Temporal lobe (tissue), 1 donor: Measurements from ENCODE around the gene SEC14L6. TPM values are rescaled to one million over a fixed set of nuclear protein-coding genes. Genes with fewer than 3 reads are reported as not detected.

ENCODE experiments used
- total RNA-seq: library from RNA; depleted of rRNA; stranded (reverse); fragments of >200 nt; gene quantifications from one replicate; pipeline ENCODE4 v1.2.3, GENCODE V29; 2014

SEC14L6 gene
- total RNA-seq, 1 donor from 2014 or later: 0.49 TPM

Other genes with a start within 250 kb of the SEC14L6 start
- 9.3 TPM for gene TBC1D10A, start 219.8 kb downstream of the SEC14L6 start, total RNA-seq
- 18.2 TPM for gene SF3A1, start 189.8 kb downstream of the SEC14L6 start, total RNA-seq
- gene CCDC157, start 189.7 kb downstream of the SEC14L6 start, total RNA-seq: 3.4 TPM
- 13.8 TPM for gene RNF215, start 159.3 kb downstream of the SEC14L6 start, total RNA-seq
- gene SEC14L2, start 149.7 kb downstream of the SEC14L6 start, total RNA-seq: 3.9 TPM
- 0.98 TPM for gene MTFP1, start 121.0 kb downstream of the SEC14L6 start, total RNA-seq
- gene SEC14L3, start 74.7 kb downstream of the SEC14L6 start, total RNA-seq: not detected
- under 0.01 TPM for gene SEC14L4, start 41.0 kb downstream of the SEC14L6 start, total RNA-seq
- 0.74 TPM for gene GAL3ST1, start 27.9 kb upstream of the SEC14L6 start, total RNA-seq
- gene PES1, start 45.2 kb upstream of the SEC14L6 start, total RNA-seq: 37.6 TPM
- gene TCN2, start 60.4 kb upstream of the SEC14L6 start, total RNA-seq: 11.1 TPM
- 3.9 TPM for gene SLC35E4, start 89.0 kb upstream of the SEC14L6 start, total RNA-seq
- gene DUSP18, start 121.1 kb upstream of the SEC14L6 start, total RNA-seq: 21.9 TPM
- 15.0 TPM for gene OSBP2, start 148.1 kb upstream of the SEC14L6 start, total RNA-seq